DND-41 (cell line): ENCODE measurements around the gene IDS.
"Not testable (repeated sequence)": the region's sequence is repeated elsewhere in the genome, so short reads cannot be mapped to it uniquely, and the experiment has no call there.

Experiments
- EZH2 ChIP-seq: IDR thresholded peaks from 3 replicates; pipeline ENCODE4 v1.6.1; 2012; ENCODE audit warnings: borderline replicate concordance, low read depth, mild to moderate bottlenecking, moderate library complexity, low read length, inconsistent platforms; ENCODE audit not compliant: severe bottlenecking
- TF ChIP-seq, protein P1 (sequence below): IDR thresholded peaks from 2 replicates; pipeline ENCODE4 v1.5.1; 2012; ENCODE audit warnings: borderline replicate concordance, low read length, moderate library complexity, mild to moderate bottlenecking; ENCODE audit not compliant: poor library complexity, severe bottlenecking; ENCODE audit errors: extremely low read depth

DNA sequence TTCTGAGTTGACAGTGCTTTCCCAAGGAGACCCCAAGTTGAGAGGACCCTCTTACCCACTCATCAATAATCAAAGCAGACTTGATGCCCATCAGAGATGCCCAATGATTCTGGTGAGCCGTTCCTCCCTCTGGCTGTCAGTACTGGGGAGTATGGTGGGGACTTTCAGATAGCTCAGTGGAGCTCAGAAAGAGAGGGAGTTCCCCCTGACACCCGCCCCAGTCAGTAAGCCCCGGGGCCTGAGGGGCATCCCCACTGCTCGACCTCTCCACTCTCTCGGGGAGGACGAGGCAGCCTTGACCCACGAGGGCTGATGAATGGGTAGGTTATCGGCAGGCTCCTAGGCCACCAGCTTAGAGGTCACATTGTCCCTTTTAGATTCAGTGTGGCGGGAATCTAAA lies 17.1 kb downstream of the IDS start:
- TF ChIP-seq, protein P1, sequence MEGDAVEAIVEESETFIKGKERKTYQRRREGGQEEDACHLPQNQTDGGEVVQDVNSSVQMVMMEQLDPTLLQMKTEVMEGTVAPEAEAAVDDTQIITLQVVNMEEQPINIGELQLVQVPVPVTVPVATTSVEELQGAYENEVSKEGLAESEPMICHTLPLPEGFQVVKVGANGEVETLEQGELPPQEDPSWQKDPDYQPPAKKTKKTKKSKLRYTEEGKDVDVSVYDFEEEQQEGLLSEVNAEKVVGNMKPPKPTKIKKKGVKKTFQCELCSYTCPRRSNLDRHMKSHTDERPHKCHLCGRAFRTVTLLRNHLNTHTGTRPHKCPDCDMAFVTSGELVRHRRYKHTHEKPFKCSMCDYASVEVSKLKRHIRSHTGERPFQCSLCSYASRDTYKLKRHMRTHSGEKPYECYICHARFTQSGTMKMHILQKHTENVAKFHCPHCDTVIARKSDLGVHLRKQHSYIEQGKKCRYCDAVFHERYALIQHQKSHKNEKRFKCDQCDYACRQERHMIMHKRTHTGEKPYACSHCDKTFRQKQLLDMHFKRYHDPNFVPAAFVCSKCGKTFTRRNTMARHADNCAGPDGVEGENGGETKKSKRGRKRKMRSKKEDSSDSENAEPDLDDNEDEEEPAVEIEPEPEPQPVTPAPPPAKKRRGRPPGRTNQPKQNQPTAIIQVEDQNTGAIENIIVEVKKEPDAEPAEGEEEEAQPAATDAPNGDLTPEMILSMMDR: not testable (repeated sequence)
- not testable (repeated sequence) for TF ChIP-seq EZH2
